GM18499 (cell line): ENCODE results near the gene DNTTIP2.

ENCODE experiments used
- ATAC-seq: cut with Tn5 transposase; IDR thresholded peaks from one replicate; pipeline ENCODE4 v1.9.1; 2021; ENCODE audit warnings: moderate number of reproducible peaks; ENCODE audit not compliant: insufficient read depth, unreplicated experiment

DNTTIP2 gene

DNA sequence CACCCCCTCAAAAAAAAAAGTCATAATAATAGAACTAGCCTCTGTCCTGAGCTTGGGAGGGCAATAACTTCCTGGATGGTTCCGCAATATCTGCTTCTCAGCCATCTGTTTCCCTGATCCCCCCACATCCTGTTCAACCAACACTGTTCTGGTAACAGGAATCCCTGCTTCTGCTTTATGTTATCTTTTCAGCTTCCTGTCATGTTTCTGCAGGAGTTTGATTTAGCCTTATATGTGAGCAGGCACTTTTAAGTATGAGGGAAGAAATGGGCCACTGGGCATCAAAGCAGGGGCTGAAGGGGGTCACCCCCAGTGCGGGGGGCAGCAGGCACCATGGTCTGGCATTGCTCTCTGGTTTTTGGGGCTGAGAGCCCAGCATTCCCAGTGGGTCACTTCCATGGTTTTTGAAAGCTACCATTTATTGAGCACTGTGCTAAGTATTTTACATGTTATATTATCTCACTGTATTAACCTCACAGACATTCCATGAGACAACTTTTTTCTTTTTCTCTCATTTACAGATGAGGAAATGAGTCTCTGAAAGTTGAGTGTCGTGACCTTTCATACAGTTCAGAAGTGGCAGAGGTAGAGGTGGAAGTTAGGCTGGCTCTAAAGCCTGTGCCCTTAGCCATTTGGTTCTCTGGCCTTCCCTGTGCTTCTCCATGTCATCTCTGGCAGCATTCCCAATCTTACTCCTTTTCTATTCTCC is 61.9 kb downstream of the DNTTIP2 start:
- no peak for ATAC-seq
